PC-3 (cell line): ENCODE results near the gene EIF4E2. TPM values are rescaled to one million over a fixed set of nuclear protein-coding genes. Genes with fewer than 3 reads are reported as not detected.

ENCODE experiments used
- ATAC-seq: fragments of 200-7000 bp; cut with Tn5 transposase; 2 replicates; pipeline ENCODE4 v1.9.1; 2020; ENCODE audit warnings: mild to moderate bottlenecking, moderate library complexity
- BruUV-seq: library from RNA; stranded (reverse); fragments of 400-500 nt; replicated peaks from 2 replicates; lab custom pipeline; 2021; lab: Mats Ljungman, UMichigan
- CTCF ChIA-PET: fragments of 300-600 bp; sonication (Branson Sonifier 250); formaldehyde crosslinking; loops from one replicate; lab custom pipeline; 2022; ENCODE audit warnings: antibody characterized with exemption; lab: Charles Lee
- POLR2A ChIA-PET: fragments of 300-600 bp; sonication (Branson Sonifier 250); formaldehyde crosslinking; loops from one replicate; lab custom pipeline; 2022; ENCODE audit warnings: antibody characterized with exemption; ENCODE audit not compliant: unreplicated experiment; lab: Charles Lee
- DNase-seq: peaks from one replicate; pipeline ENCODE4 v3.0.0-alpha.2; 2015
- H2AFZ ChIP-seq: fragments of 300-600 bp; sonication (generic); 2 replicates; pipeline ENCODE4 v1.6.0; 2016; ENCODE audit warnings: antibody characterized with exemption, low read length
- H3F3A ChIP-seq: fragments of 300-600 bp; sonication (generic); one replicate; pipeline ENCODE4 v1.6.0; 2017; ENCODE audit warnings: antibody characterized with exemption, low read length, control low read depth, mild to moderate bottlenecking; ENCODE audit not compliant: unreplicated experiment
- H3K27ac ChIP-seq: fragments of 300-600 bp; sonication (generic); 2 replicates; pipeline ENCODE4 v1.5.1; 2016; ENCODE audit warnings: mild to moderate bottlenecking, low read length
- H3K27me3 ChIP-seq: fragments of 300-600 bp; sonication (generic); 2 replicates; pipeline ENCODE4 v1.6.1; 2016; ENCODE audit warnings: low read length, mixed read lengths
- H3K36me3 ChIP-seq: fragments of 300-600 bp; sonication (generic); 2 replicates; pipeline ENCODE4 v1.6.1; 2016; ENCODE audit warnings: low read depth, mixed run types, low read length, mixed read lengths
- H3K4me1 ChIP-seq: fragments of 300-600 bp; sonication (generic); 2 replicates; pipeline ENCODE4 v1.5.1; 2016; ENCODE audit warnings: low read length; ENCODE audit not compliant: insufficient read depth
- H3K4me2 ChIP-seq: fragments of 300-600 bp; sonication (generic); 2 replicates; pipeline ENCODE4 v1.6.0; 2016; ENCODE audit warnings: low read length
- H3K4me3 ChIP-seq: fragments of 300-600 bp; sonication (generic); 2 replicates; pipeline ENCODE4 v1.5.1; 2016; ENCODE audit warnings: mild to moderate bottlenecking, low read length, mixed read lengths
- H3K79me2 ChIP-seq: fragments of 300-600 bp; sonication (generic); 2 replicates; pipeline ENCODE4 v1.6.1; 2017; ENCODE audit warnings: low read length, mixed read lengths
- H3K9ac ChIP-seq: fragments of 300-600 bp; sonication (generic); 2 replicates; pipeline ENCODE4 v1.6.0; 2016; ENCODE audit warnings: mild to moderate bottlenecking, low read length
- H3K9me2 ChIP-seq: fragments of 300-600 bp; sonication (generic); replicated peaks from 2 replicates; pipeline ENCODE4 v1.6.1; 2016; ENCODE audit warnings: mixed run types, low read length, mixed read lengths
- H3K9me3 ChIP-seq: fragments of 300-600 bp; sonication (generic); 2 replicates; pipeline ENCODE4 v1.6.1; 2016; ENCODE audit warnings: low read length, mixed read lengths
- H4K20me1 ChIP-seq: fragments of 300-600 bp; sonication (generic); 2 replicates; pipeline ENCODE4 v1.6.1; 2016; ENCODE audit warnings: low read length, mixed read lengths
- EZH2 ChIP-seq: fragments of 300-600 bp; sonication (generic); IDR thresholded peaks from one replicate; pipeline ENCODE4 v1.6.1; 2017; ENCODE audit warnings: antibody characterized with exemption, mild to moderate bottlenecking, low read length; ENCODE audit not compliant: unreplicated experiment
- EZH2phosphoT487 ChIP-seq: fragments of 300-600 bp; sonication (generic); IDR thresholded peaks from 2 replicates; pipeline ENCODE4 v1.6.1; 2018; ENCODE audit warnings: mild to moderate bottlenecking, antibody characterized with exemption, low read length, borderline replicate concordance
- intact Hi-C: fragments of 100-400 bp; cut with micrococcal nuclease; formaldehyde crosslinking; loops from 2 replicates; pipeline ENCODE4 v1.9.0; 2023
- total RNA-seq: library from RNA; depleted of rRNA; stranded (reverse); fragments of >200 nt; gene quantifications from 2 replicates; pipeline ENCODE4 v1.2.3, GENCODE V29; 2014
- TF ChIP-seq, protein P1 (sequence below): fragments of 300-600 bp; sonication (generic); conservative IDR thresholded peaks from 2 replicates; pipeline ENCODE4 v1.5.1; 2017; ENCODE audit warnings: antibody characterized with exemption, low read depth, mild to moderate bottlenecking, low read length

Gene EIF4E2
- total RNA-seq, 1 experiment from 2014 or later: 55.1 TPM

DNA sequence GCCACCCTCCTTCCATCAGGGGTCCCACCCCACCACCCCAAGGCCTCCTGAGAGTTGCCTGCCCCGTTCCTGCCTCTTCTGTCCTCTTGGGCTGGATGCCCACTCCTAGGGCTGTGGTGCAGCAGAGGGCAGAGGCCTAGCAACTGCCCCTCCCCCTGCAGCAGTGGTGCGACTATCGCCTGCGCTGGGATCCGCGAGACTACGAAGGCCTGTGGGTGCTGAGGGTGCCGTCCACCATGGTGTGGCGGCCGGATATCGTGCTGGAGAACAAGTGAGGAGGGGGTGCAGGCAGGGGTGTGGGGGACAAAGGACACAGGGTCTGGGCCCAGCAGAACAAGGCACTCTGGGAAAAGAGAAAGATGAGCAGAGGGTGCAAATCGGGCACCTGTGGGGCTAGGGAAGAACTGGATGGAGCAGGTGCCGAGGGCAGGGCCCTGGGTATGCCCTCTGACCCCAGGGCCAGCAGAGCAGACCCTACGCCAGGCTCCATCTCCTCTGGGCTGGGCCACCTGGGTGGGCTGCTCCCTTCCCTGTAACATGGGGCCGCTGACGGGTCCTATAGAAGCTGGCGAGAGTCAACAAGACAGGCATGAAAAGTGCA is 9.9 kb upstream of the EIF4E2 start:
- ChIA-PET POLR2A (no interaction called here), CTCF (no interaction called here)
- Histone ChIP-seq H3F3A (no peaks in the 10 kb centered on the region), H3K4me3 (no peak overlapping the region), H3K27ac (no peak overlapping the region), H2AFZ (no peak overlapping the region), H3K9me2 (no peaks in the 10 kb centered on the region), H3K36me3 (no peaks in the 10 kb centered on the region), H3K79me2 (no peaks in the 10 kb centered on the region), H4K20me1 (no peaks in the 10 kb centered on the region), H3K9ac (no peak overlapping the region), H3K27me3 (no peaks in the 10 kb centered on the region), H3K9me3 (no peaks in the 10 kb centered on the region), H3K4me2 (no peak overlapping the region), H3K4me1 (no peaks in the 10 kb centered on the region)
- BruUV-seq: no TSS peak
- ATAC-seq (no peak), DNase-seq (no peak)
- intact Hi-C loops: no loop called here
- TF ChIP-seq, protein P1, sequence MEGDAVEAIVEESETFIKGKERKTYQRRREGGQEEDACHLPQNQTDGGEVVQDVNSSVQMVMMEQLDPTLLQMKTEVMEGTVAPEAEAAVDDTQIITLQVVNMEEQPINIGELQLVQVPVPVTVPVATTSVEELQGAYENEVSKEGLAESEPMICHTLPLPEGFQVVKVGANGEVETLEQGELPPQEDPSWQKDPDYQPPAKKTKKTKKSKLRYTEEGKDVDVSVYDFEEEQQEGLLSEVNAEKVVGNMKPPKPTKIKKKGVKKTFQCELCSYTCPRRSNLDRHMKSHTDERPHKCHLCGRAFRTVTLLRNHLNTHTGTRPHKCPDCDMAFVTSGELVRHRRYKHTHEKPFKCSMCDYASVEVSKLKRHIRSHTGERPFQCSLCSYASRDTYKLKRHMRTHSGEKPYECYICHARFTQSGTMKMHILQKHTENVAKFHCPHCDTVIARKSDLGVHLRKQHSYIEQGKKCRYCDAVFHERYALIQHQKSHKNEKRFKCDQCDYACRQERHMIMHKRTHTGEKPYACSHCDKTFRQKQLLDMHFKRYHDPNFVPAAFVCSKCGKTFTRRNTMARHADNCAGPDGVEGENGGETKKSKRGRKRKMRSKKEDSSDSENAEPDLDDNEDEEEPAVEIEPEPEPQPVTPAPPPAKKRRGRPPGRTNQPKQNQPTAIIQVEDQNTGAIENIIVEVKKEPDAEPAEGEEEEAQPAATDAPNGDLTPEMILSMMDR: no peak
- TF ChIP-seq EZH2: no peak
- TF ChIP-seq EZH2phosphoT487: no peak

DNA sequence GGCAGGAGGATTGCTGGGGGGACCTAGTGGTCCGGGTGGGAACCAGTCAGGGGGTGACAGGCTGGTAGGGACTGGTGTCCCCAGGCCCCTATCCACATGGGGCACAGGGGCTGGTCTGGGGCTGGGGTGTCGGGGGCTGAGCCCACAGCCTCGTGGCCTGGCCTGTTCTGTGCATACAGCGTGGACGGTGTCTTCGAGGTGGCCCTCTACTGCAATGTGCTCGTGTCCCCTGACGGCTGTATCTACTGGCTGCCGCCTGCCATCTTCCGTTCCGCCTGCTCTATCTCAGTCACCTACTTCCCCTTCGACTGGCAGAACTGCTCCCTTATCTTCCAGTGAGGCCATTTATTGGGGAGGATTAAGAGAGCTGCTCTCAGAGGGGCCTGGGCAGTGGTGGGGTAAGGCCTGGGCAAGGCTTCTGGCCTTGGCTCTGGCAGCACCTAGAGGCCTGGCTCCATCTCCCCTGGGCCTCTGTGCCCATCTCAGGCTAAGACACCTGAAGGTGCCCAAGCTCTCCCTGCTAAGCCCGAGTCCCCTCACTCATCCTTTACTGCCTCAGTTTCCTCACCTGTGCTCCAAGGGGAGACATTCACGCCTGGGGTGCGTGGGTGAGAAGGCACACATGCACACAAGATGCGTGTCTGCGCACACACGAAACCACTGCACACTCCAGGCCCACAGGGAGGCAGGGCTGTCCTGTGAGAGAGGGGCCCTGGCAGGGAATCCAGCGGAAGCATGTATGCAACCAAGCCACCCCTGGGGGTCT is 9.1 kb upstream of the EIF4E2 start:
- Histone ChIP-seq H3K27ac (no peak overlapping the region), H3K9me3 (no peaks in the 10 kb centered on the region), H3K79me2 (no peaks in the 10 kb centered on the region), H3K4me3 (no peak overlapping the region), H3F3A (no peaks in the 10 kb centered on the region), H4K20me1 (no peaks in the 10 kb centered on the region), H3K27me3 (no peaks in the 10 kb centered on the region), H3K4me2 (no peak overlapping the region), H3K4me1 (no peaks in the 10 kb centered on the region), H3K9me2 (no peaks in the 10 kb centered on the region), H2AFZ (no peak overlapping the region), H3K9ac (no peak overlapping the region), H3K36me3 (no peaks in the 10 kb centered on the region)
- no TSS peak for BruUV-seq
- intact Hi-C loops: no loop called here
- ATAC-seq: peak; percentile 14; the same call in 1 of the 2 replicates
- DNase-seq: no peak
- ChIA-PET CTCF (no interaction called here), POLR2A (no interaction called here)
- no peak for TF ChIP-seq EZH2
- TF ChIP-seq, protein P1: no peak
- TF ChIP-seq EZH2phosphoT487: no peak
